HG02943 (cell line): ENCODE data around the gene CT45A3.
A peak's percentile ranks its signal among the peaks of the same experiment; 100 is the strongest.
"Not testable (repeated sequence)": the region's sequence is repeated elsewhere in the genome, so short reads cannot be mapped to it uniquely, and the experiment has no call there.

ENCODE experiments used
- ATAC-seq: cut with Tn5 transposase; IDR thresholded peaks from one replicate; pipeline ENCODE4 v1.9.1; 2021; ENCODE audit warnings: mild to moderate bottlenecking, low read depth, moderate library complexity; ENCODE audit not compliant: unreplicated experiment

Gene CT45A3

GRCh38 chrX:135768091-135768490, at the start of gene CT45A3:
Gene CT45A3, minus strand, starts transcription at chrX:135768191. Its CDS starts 3,747 bp downstream, at chrX:135764444.
- ATAC-seq: not testable (repeated sequence)

- not testable (repeated sequence) for ATAC-seq
Measured at GRCh38 chrX:135802687-135803086, 34.7 kb upstream of the CT45A3 start, which contains the start of gene CT45A6. Gene CT45A6, minus strand, starts transcription at chrX:135802787. Its CDS starts 3,794 bp downstream, at chrX:135798993.

GRCh38 chrX:135785403-135785802, 17.4 kb upstream of the CT45A3 start, which contains the start of gene CT45A5:
Gene CT45A5, minus strand, starts transcription at chrX:135785503. Its CDS starts 3,774 bp downstream, at chrX:135781729.
- ATAC-seq: not testable (repeated sequence)

- ATAC-seq: not testable (repeated sequence)
Measured at GRCh38 chrX:135744739-135745138, 23.3 kb downstream of the CT45A3 start.

GRCh38 chrX:135741192-135741715, 26.7 kb downstream of the CT45A3 start:
- no peak for ATAC-seq

- peak; percentile 54 for ATAC-seq
Measured at GRCh38 chrX:135740681-135741149, 27.3 kb downstream of the CT45A3 start.

GRCh38 chrX:135737366-135738071, 30.5 kb downstream of the CT45A3 start:
- no peak for ATAC-seq

GRCh38 chrX:135734666-135735065, 33.3 kb downstream of the CT45A3 start:
- not testable (repeated sequence) for ATAC-seq

GRCh38 chrX:135713795-135714194, 54.2 kb downstream of the CT45A3 start:
- ATAC-seq: no peak

- ATAC-seq: not testable (repeated sequence)
Measured at GRCh38 chrX:135713183-135713689, 54.8 kb downstream of the CT45A3 start, which contains the start of gene CT45A1. Gene CT45A1, plus strand, starts transcription at chrX:135713639. Its CDS starts 5,302 bp downstream, at chrX:135718941.
